GM23338 (cell line): ENCODE results near the gene BTBD9. TPM values are rescaled to one million over a fixed set of nuclear protein-coding genes. Genes with fewer than 3 reads are reported as not detected.

Source experiments
- ATAC-seq: fragments of 200-7000 bp; cut with Tn5 transposase; 3 replicates; pipeline ENCODE4 v1.9.1; 2020
- DNase-seq: peaks from one replicate; pipeline ENCODE4 v3.0.0-alpha.2; 2015; ENCODE audit warnings: low spot score
- H2AFZ ChIP-seq: fragments of 200-600 bp; sonication (generic); 2 replicates; pipeline ENCODE4 v1.8.0; 2016; ENCODE audit warnings: antibody characterized with exemption, mild to moderate bottlenecking, moderate library complexity
- H3F3A ChIP-seq: fragments of 200-600 bp; sonication (generic); replicated peaks from 2 replicates; pipeline ENCODE4 v1.8.0; 2017; ENCODE audit warnings: antibody characterized with exemption, mixed run types, low read depth
- H3K27ac ChIP-seq: fragments of 200-600 bp; sonication (generic); 2 replicates; pipeline ENCODE4 v1.6.1; 2016; ENCODE audit warnings: low read depth
- H3K27me3 ChIP-seq: fragments of 200-600 bp; sonication (generic); 2 replicates; pipeline ENCODE4 v1.8.0; 2016; ENCODE audit warnings: mild to moderate bottlenecking, mixed run types, moderate library complexity; ENCODE audit not compliant: insufficient read depth
- H3K36me3 ChIP-seq: fragments of 200-600 bp; sonication (generic); 2 replicates; pipeline ENCODE4 v1.8.0; 2016; ENCODE audit warnings: mild to moderate bottlenecking; ENCODE audit not compliant: insufficient read depth
- H3K4me1 ChIP-seq: fragments of 200-600 bp; sonication (generic); 2 replicates; pipeline ENCODE4 v1.8.0; 2016; ENCODE audit warnings: mild to moderate bottlenecking, moderate library complexity; ENCODE audit not compliant: insufficient read depth
- H3K4me2 ChIP-seq: fragments of 200-600 bp; sonication (generic); 2 replicates; pipeline ENCODE4 v1.7.1; 2017; ENCODE audit warnings: mixed run types
- H3K4me3 ChIP-seq: fragments of 200-600 bp; sonication (generic); 2 replicates; pipeline ENCODE4 v1.6.1; 2016; ENCODE audit warnings: mixed run types
- H3K79me2 ChIP-seq: fragments of 200-600 bp; sonication (generic); replicated peaks from 2 replicates; pipeline ENCODE4 v1.8.0; 2017; ENCODE audit warnings: mild to moderate bottlenecking; ENCODE audit not compliant: insufficient read depth
- H3K9me2 ChIP-seq: fragments of 200-600 bp; sonication (generic); 2 replicates; pipeline ENCODE4 v1.8.0; 2017; ENCODE audit not compliant: insufficient read depth
- H4K20me1 ChIP-seq: fragments of 200-600 bp; sonication (generic); replicated peaks from 2 replicates; pipeline ENCODE4 v1.8.0; 2017; ENCODE audit warnings: mild to moderate bottlenecking; ENCODE audit not compliant: insufficient read depth
- H3K27ac Mint-ChIP-seq: 2 replicates; pipeline ENCODE4 v1.8.0; 2020; ENCODE audit warnings: inconsistent platforms, mild to moderate bottlenecking, moderate library complexity, mixed read lengths
- H3K27me3 Mint-ChIP-seq: 3 replicates; pipeline ENCODE4 v1.8.0; 2022; ENCODE audit warnings: low read depth, mild to moderate bottlenecking, moderate library complexity, mixed read lengths, inconsistent platforms; ENCODE audit not compliant: insufficient read depth, poor library complexity
- H3K36me3 Mint-ChIP-seq: 3 replicates; pipeline ENCODE4 v1.8.0; 2021; ENCODE audit warnings: low read depth, mild to moderate bottlenecking, inconsistent platforms, moderate library complexity, mixed read lengths
- H3K4me1 Mint-ChIP-seq: 3 replicates; pipeline ENCODE4 v1.8.0; 2020; ENCODE audit warnings: mild to moderate bottlenecking, inconsistent platforms, mixed read lengths
- H3K4me3 Mint-ChIP-seq: 3 replicates; pipeline ENCODE4 v1.8.0; 2021; ENCODE audit warnings: moderate library complexity, mild to moderate bottlenecking, inconsistent platforms, mixed read lengths
- H3K9me3 Mint-ChIP-seq: 3 replicates; pipeline ENCODE4 v1.8.0; 2020; ENCODE audit warnings: moderate library complexity, mild to moderate bottlenecking, inconsistent platforms, mixed read lengths
- CREB1 ChIP-seq: fragments of 250-450 bp; sonication (Bioruptor Pico); IDR thresholded peaks from 2 replicates; pipeline ENCODE4 v1.5.0; 2020; ENCODE audit warnings: low read depth, mild to moderate bottlenecking, moderate library complexity
- CTCF ChIP-seq, 2 experiments: fragments of 200-600 bp in 1 of 2; sonication (generic) in 1 of 2; conservative IDR thresholded peaks; 2 replicates each; pipeline versions ENCODE4 v1.5.1 to v1.6.1; 2016 to 2017; ENCODE audit warnings: antibody characterized with exemption in 2 of 2, low read depth in 2 of 2, mild to moderate bottlenecking in 2 of 2, moderate library complexity in 1 of 2
- ETS1 ChIP-seq: IDR thresholded peaks from 2 replicates; pipeline ENCODE4 v1.6.1; 2016; ENCODE audit warnings: antibody characterized with exemption
- EZH2 ChIP-seq: fragments of 200-600 bp; sonication (generic); IDR thresholded peaks from one replicate; pipeline ENCODE4 v1.8.0; 2017; ENCODE audit warnings: antibody characterized with exemption, mild to moderate bottlenecking, low read depth; ENCODE audit not compliant: unreplicated experiment
- EZH2phosphoT487 ChIP-seq: fragments of 200-600 bp; sonication (generic); IDR thresholded peaks from one replicate; pipeline ENCODE4 v1.8.1; 2018; ENCODE audit warnings: antibody characterized with exemption; ENCODE audit not compliant: unreplicated experiment
- JUNB ChIP-seq: IDR thresholded peaks from one replicate; pipeline ENCODE4 v1.6.1; 2016; ENCODE audit warnings: antibody characterized with exemption; ENCODE audit not compliant: unreplicated experiment
- NANOG ChIP-seq: IDR thresholded peaks from 2 replicates; pipeline ENCODE4 v1.6.1; 2016; ENCODE audit warnings: antibody characterized with exemption, borderline replicate concordance
- REST ChIP-seq: IDR thresholded peaks from one replicate; pipeline ENCODE4 v1.6.1; 2018; ENCODE audit warnings: antibody characterized with exemption; ENCODE audit not compliant: unreplicated experiment
- STAT1 ChIP-seq: IDR thresholded peaks from one replicate; pipeline ENCODE4 v1.6.1; 2016; ENCODE audit warnings: antibody characterized with exemption; ENCODE audit not compliant: unreplicated experiment
- ZNF114 ChIP-seq: fragments of 250-450 bp; sonication (Bioruptor Pico); IDR thresholded peaks from 2 replicates; pipeline ENCODE4 v1.5.0; 2020; ENCODE audit warnings: mild to moderate bottlenecking, moderate library complexity
- polyA plus RNA-seq: library from polyadenylated mRNA; unstranded; fragments of >200 nt; fragmentation: Nextera tagmentation; extraction: Ambion mirVana; gene quantifications from 2 replicates; pipeline ENCODE4 v1.2.1, GENCODE V29; 2016
- total RNA-seq: library from RNA; depleted of rRNA; stranded (reverse); fragments of >200 nt; shearing (Covaris generic); gene quantifications from 2 replicates; pipeline ENCODE4 v1.2.3, GENCODE V29; 2014

Gene BTBD9
- total and polyA plus RNA-seq, 2 experiments from 2014 or later: 4.2 to 5.3 TPM

GRCh38 chr6:38514399-38514798, 125.3 kb downstream of the BTBD9 start (continued):
- TF ChIP-seq EZH2 (no peak), CTCF (conservative IDR thresholded peaks at IDR 0.05; ENCODE audit: low read depth in 2 of 2) (no peak), EZH2phosphoT487 (no peak), REST (no peak)

- TF ChIP-seq CTCF (conservative IDR thresholded peaks at IDR 0.05; ENCODE audit: low read depth in 2 of 2) (no peak), CREB1 (CRISPR knock-in tag) (no peak)
- H3K27me3 Mint-ChIP-seq: no peaks in the 10 kb centered on the region
- no peaks in the 10 kb centered on the region for H3K9me2 ChIP-seq
- H3K27ac Mint-ChIP-seq: no peak overlapping the region
- ATAC-seq: no peak
- H3K4me3 Mint-ChIP-seq: no peak overlapping the region
- no peaks in the 10 kb centered on the region for H3K9me3 Mint-ChIP-seq
- H3K36me3 Mint-ChIP-seq: no peaks in the 10 kb centered on the region
- H3F3A ChIP-seq: no peaks in the 10 kb centered on the region
- no peak overlapping the region for H3K4me2 ChIP-seq
- H3K4me1 Mint-ChIP-seq: peaks cover 10% of the 10 kb centered on the region
- no peaks in the 10 kb centered on the region for H3K79me2 ChIP-seq
- H4K20me1 ChIP-seq: no peaks in the 10 kb centered on the region
- no peak overlapping the region for H2AFZ ChIP-seq
- no peaks in the 10 kb centered on the region for H3K36me3 ChIP-seq
- peaks cover 20% of the 10 kb centered on the region for H3K4me1 ChIP-seq
- no peak for DNase-seq
- no peak overlapping the region for H3K4me3 ChIP-seq
- H3K27ac ChIP-seq: no peak overlapping the region
- H3K27me3 ChIP-seq: no peaks in the 10 kb centered on the region
Measured at GRCh38 chr6:38512211-38512610, 127.5 kb downstream of the BTBD9 start.

- Histone ChIP-seq H3K79me2 (no peaks in the 10 kb centered on the region), H3K36me3 (no peaks in the 10 kb centered on the region), H3K4me2 (no peak overlapping the region), H3K9me2 (no peaks in the 10 kb centered on the region), H2AFZ (no peak overlapping the region), H3K4me1 (peaks cover 20% of the 10 kb centered on the region), H3K4me3 (no peak overlapping the region), H3K27me3 (no peaks in the 10 kb centered on the region), H3F3A (no peaks in the 10 kb centered on the region), H3K27ac (no peak overlapping the region), H4K20me1 (no peaks in the 10 kb centered on the region)
- ATAC-seq: peak; percentile 28; the same call in 2 of the 3 replicates
- H3K4me3 Mint-ChIP-seq: no peak overlapping the region
- H3K27me3 Mint-ChIP-seq: no peaks in the 10 kb centered on the region
- H3K27ac Mint-ChIP-seq: no peak overlapping the region
- peaks cover 10% of the 10 kb centered on the region for H3K4me1 Mint-ChIP-seq
- no peaks in the 10 kb centered on the region for H3K36me3 Mint-ChIP-seq
- no peaks in the 10 kb centered on the region for H3K9me3 Mint-ChIP-seq
- DNase-seq: no peak
- TF ChIP-seq ETS1: no peak
- no peak for TF ChIP-seq STAT1
- no peak for TF ChIP-seq ZNF114 (CRISPR knock-in tag)
- TF ChIP-seq JUNB: no peak
- TF ChIP-seq NANOG: no peak
Measured at GRCh38 chr6:38510205-38510604, 129.5 kb downstream of the BTBD9 start.
